GM08714 (cell line): ENCODE results near the gene EPB41L4A.

Source experiments
- H3K4me3 ChIP-seq: fragments of 200-500 bp; sonication (Bioruptor generic); 2 replicates; pipeline ENCODE4 v1.5.1; 2014; ENCODE audit warnings: mild to moderate bottlenecking, low read length, inconsistent platforms
- ZNF274 ChIP-seq: IDR thresholded peaks from 2 replicates; pipeline ENCODE4 v1.6.1; 2012; ENCODE audit warnings: mild to moderate bottlenecking, low read depth, low read length

EPB41L4A gene

GRCh38 chr5:112318346-112318745 is 100.7 kb downstream of the EPB41L4A start:
- TF ChIP-seq ZNF274: no peak
- H3K4me3 ChIP-seq: no peak overlapping the region

GRCh38 chr5:112317866-112318265 is 101.2 kb downstream of the EPB41L4A start:
- no peak overlapping the region for H3K4me3 ChIP-seq
- TF ChIP-seq ZNF274: no peak

- no peak overlapping the region for H3K4me3 ChIP-seq
- TF ChIP-seq ZNF274: no peak
These were observed 102.3 kb downstream of the EPB41L4A start for GRCh38 chr5:112316731-112317130.

GRCh38 chr5:112316006-112316405 is 103.1 kb downstream of the EPB41L4A start:
- H3K4me3 ChIP-seq: no peak overlapping the region
- no peak for TF ChIP-seq ZNF274

- H3K4me3 ChIP-seq: no peak overlapping the region
- TF ChIP-seq ZNF274: no peak
These were observed 106.5 kb downstream of the EPB41L4A start for GRCh38 chr5:112312295-112313275.

GRCh38 chr5:112310746-112311145 is 108.3 kb downstream of the EPB41L4A start:
- TF ChIP-seq ZNF274: no peak
- no peak overlapping the region for H3K4me3 ChIP-seq

GRCh38 chr5:112308608-112309007 is 110.5 kb downstream of the EPB41L4A start:
- H3K4me3 ChIP-seq: no peak overlapping the region
- TF ChIP-seq ZNF274: no peak

- no peak overlapping the region for H3K4me3 ChIP-seq
- no peak for TF ChIP-seq ZNF274
These were observed 112.1 kb downstream of the EPB41L4A start for GRCh38 chr5:112306956-112307355.

- H3K4me3 ChIP-seq: no peak overlapping the region
- TF ChIP-seq ZNF274: no peak
These were observed 114.3 kb downstream of the EPB41L4A start for GRCh38 chr5:112304743-112305142.

GRCh38 chr5:112303685-112304084 is 115.4 kb downstream of the EPB41L4A start:
- no peak for TF ChIP-seq ZNF274
- no peak overlapping the region for H3K4me3 ChIP-seq

- no peak overlapping the region for H3K4me3 ChIP-seq
- no peak for TF ChIP-seq ZNF274
These were observed 125.0 kb downstream of the EPB41L4A start for GRCh38 chr5:112294126-112294525.

- H3K4me3 ChIP-seq: no peak overlapping the region
- no peak for TF ChIP-seq ZNF274
These were observed 125.5 kb downstream of the EPB41L4A start for GRCh38 chr5:112293587-112293986.

GRCh38 chr5:112290691-112291090 is 128.4 kb downstream of the EPB41L4A start:
- no peak overlapping the region for H3K4me3 ChIP-seq
- TF ChIP-seq ZNF274: no peak

- H3K4me3 ChIP-seq: no peak overlapping the region
- TF ChIP-seq ZNF274: no peak
These were observed 129.6 kb downstream of the EPB41L4A start for GRCh38 chr5:112289465-112289864.
